ENCODE measurements around the gene PLEKHN1.

PLEKHN1 gene

GRCh38 chr1:925561-926421, 40.5 kb upstream of the PLEKHN1 start:
- Mint-ChIP-seq H3K9me3 (no peaks in the 10 kb centered on the region), H3K4me3 (peak overlapping the region; percentile 35), H3K27ac (no peak overlapping the region), H3K4me1 (ENCODE audit: low read depth) (peaks cover 11% of the 10 kb centered on the region), H3K36me3 (ENCODE audit: low read depth) (no peaks in the 10 kb centered on the region), H3K27me3 (peaks cover 44% of the 10 kb centered on the region)

GRCh38 chr1:927234-927633, 39.0 kb upstream of the PLEKHN1 start:
- peaks cover 8% of the 10 kb centered on the region for H3K4me1 Mint-ChIP-seq (ENCODE audit: low read depth)
- H3K9me3 Mint-ChIP-seq = no peaks in the 10 kb centered on the region
- H3K27me3 Mint-ChIP-seq = peaks cover 37% of the 10 kb centered on the region
- no peak overlapping the region for H3K4me3 Mint-ChIP-seq
- H3K27ac Mint-ChIP-seq = no peak overlapping the region
- no peaks in the 10 kb centered on the region for H3K36me3 Mint-ChIP-seq (ENCODE audit: low read depth)

GRCh38 chr1:927748-928147, 38.5 kb upstream of the PLEKHN1 start:
- no peaks in the 10 kb centered on the region for H3K9me3 Mint-ChIP-seq
- peaks cover 33% of the 10 kb centered on the region for H3K27me3 Mint-ChIP-seq
- no peaks in the 10 kb centered on the region for H3K36me3 Mint-ChIP-seq (ENCODE audit: low read depth)
- peaks cover 8% of the 10 kb centered on the region for H3K4me1 Mint-ChIP-seq (ENCODE audit: low read depth)
- H3K4me3 Mint-ChIP-seq = no peak overlapping the region
- no peak overlapping the region for H3K27ac Mint-ChIP-seq

GRCh38 chr1:928825-929661, 37.2 kb upstream of the PLEKHN1 start:
- Mint-ChIP-seq H3K27ac (no peak overlapping the region), H3K4me1 (ENCODE audit: low read depth) (peaks cover 2% of the 10 kb centered on the region), H3K36me3 (ENCODE audit: low read depth) (no peaks in the 10 kb centered on the region), H3K27me3 (peaks cover 26% of the 10 kb centered on the region), H3K4me3 (no peak overlapping the region), H3K9me3 (no peaks in the 10 kb centered on the region)

- Mint-ChIP-seq H3K27me3 (peaks cover 29% of the 10 kb centered on the region), H3K4me1 (ENCODE audit: low read depth) (peaks cover 4% of the 10 kb centered on the region), H3K36me3 (ENCODE audit: low read depth) (no peaks in the 10 kb centered on the region), H3K9me3 (no peaks in the 10 kb centered on the region), H3K27ac (no peak overlapping the region), H3K4me3 (no peak overlapping the region)
These were observed 36.3 kb upstream of the PLEKHN1 start for GRCh38 chr1:929712-930632.

- Mint-ChIP-seq H3K36me3 (ENCODE audit: low read depth) (no peaks in the 10 kb centered on the region), H3K27ac (no peak overlapping the region), H3K27me3 (peaks cover 33% of the 10 kb centered on the region), H3K4me1 (ENCODE audit: low read depth) (peaks cover 6% of the 10 kb centered on the region), H3K4me3 (no peak overlapping the region), H3K9me3 (no peaks in the 10 kb centered on the region)
These were observed 35.6 kb upstream of the PLEKHN1 start for GRCh38 chr1:930633-931138.

- H3K4me1 Mint-ChIP-seq (ENCODE audit: low read depth) = peaks cover 6% of the 10 kb centered on the region
- H3K9me3 Mint-ChIP-seq = no peaks in the 10 kb centered on the region
- peaks cover 26% of the 10 kb centered on the region for H3K27me3 Mint-ChIP-seq
- peak overlapping the region; percentile 55 for H3K27ac Mint-ChIP-seq
- H3K4me3 Mint-ChIP-seq = no peak overlapping the region
- no peaks in the 10 kb centered on the region for H3K36me3 Mint-ChIP-seq (ENCODE audit: low read depth)
These were observed 34.7 kb upstream of the PLEKHN1 start for GRCh38 chr1:931380-932172.

GRCh38 chr1:932173-932510, 34.1 kb upstream of the PLEKHN1 start:
- Mint-ChIP-seq H3K4me1 (ENCODE audit: low read depth) (peaks cover 6% of the 10 kb centered on the region), H3K27ac (no peak overlapping the region), H3K9me3 (no peaks in the 10 kb centered on the region), H3K27me3 (peaks cover 23% of the 10 kb centered on the region), H3K4me3 (no peak overlapping the region), H3K36me3 (ENCODE audit: low read depth) (no peaks in the 10 kb centered on the region)

- peaks cover 6% of the 10 kb centered on the region for H3K4me1 Mint-ChIP-seq (ENCODE audit: low read depth)
- no peak overlapping the region for H3K4me3 Mint-ChIP-seq
- no peak overlapping the region for H3K27ac Mint-ChIP-seq
- H3K9me3 Mint-ChIP-seq = no peaks in the 10 kb centered on the region
- H3K36me3 Mint-ChIP-seq (ENCODE audit: low read depth) = no peaks in the 10 kb centered on the region
- peaks cover 19% of the 10 kb centered on the region for H3K27me3 Mint-ChIP-seq
These were observed 33.3 kb upstream of the PLEKHN1 start for GRCh38 chr1:932776-933602.

GRCh38 chr1:933603-933940, 32.7 kb upstream of the PLEKHN1 start:
- no peaks in the 10 kb centered on the region for H3K9me3 Mint-ChIP-seq
- no peak overlapping the region for H3K4me3 Mint-ChIP-seq
- H3K4me1 Mint-ChIP-seq (ENCODE audit: low read depth) = peaks cover 6% of the 10 kb centered on the region
- H3K36me3 Mint-ChIP-seq (ENCODE audit: low read depth) = no peaks in the 10 kb centered on the region
- H3K27ac Mint-ChIP-seq = no peak overlapping the region
- H3K27me3 Mint-ChIP-seq = peaks cover 20% of the 10 kb centered on the region

- H3K36me3 Mint-ChIP-seq (ENCODE audit: low read depth) = no peaks in the 10 kb centered on the region
- no peaks in the 10 kb centered on the region for H3K9me3 Mint-ChIP-seq
- H3K27me3 Mint-ChIP-seq = peaks cover 23% of the 10 kb centered on the region
- H3K27ac Mint-ChIP-seq = no peak overlapping the region
- H3K4me3 Mint-ChIP-seq = no peak overlapping the region
- H3K4me1 Mint-ChIP-seq (ENCODE audit: low read depth) = peaks cover 6% of the 10 kb centered on the region
These were observed 31.1 kb upstream of the PLEKHN1 start for GRCh38 chr1:934991-935750.

GRCh38 chr1:935751-936231, 30.5 kb upstream of the PLEKHN1 start:
- Mint-ChIP-seq H3K4me1 (ENCODE audit: low read depth) (peaks cover 8% of the 10 kb centered on the region), H3K4me3 (no peak overlapping the region), H3K27ac (no peak overlapping the region), H3K27me3 (peaks cover 24% of the 10 kb centered on the region), H3K9me3 (no peaks in the 10 kb centered on the region), H3K36me3 (ENCODE audit: low read depth) (no peaks in the 10 kb centered on the region)

Data from stimulated activated naive CD8-positive, alpha-beta T cell treated with anti-CD3 and anti-CD28 coated beads, Interleukin-15, Interleukin-2, amounts not matched to agents 100 ng/mL and 50 ng/mL, for 24 hours (primary cell).